LNCAP (cell line): ENCODE measurements around the gene TMC5.

ENCODE experiments used
- CTCF ChIP-seq: fragments of 450-650 bp; IDR thresholded peaks from 2 replicates; pipeline ENCODE4 v1.5.1; 2017; ENCODE audit warnings: mild to moderate bottlenecking

TMC5 gene

DNA sequence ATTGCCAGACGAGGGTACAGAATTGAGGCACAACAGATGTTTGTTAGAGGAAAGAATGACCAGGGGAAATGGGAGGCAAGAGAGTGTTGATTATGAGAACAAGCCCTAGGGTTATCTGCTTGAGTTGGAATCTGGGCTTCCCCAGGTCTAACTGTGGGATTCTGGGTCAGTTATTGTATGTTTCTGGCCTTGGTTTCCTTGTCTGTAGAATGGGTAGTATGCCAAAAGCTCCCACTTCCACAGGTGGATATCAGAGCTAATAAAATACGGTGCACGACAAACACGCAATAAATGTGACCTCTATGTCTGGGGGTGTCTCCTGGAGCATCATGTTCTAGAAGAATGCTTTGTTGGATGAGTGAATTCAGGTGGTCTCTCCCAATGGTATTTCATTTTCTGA is 517 bp downstream of the TMC5 start:
- TF ChIP-seq CTCF = no peak

DNA sequence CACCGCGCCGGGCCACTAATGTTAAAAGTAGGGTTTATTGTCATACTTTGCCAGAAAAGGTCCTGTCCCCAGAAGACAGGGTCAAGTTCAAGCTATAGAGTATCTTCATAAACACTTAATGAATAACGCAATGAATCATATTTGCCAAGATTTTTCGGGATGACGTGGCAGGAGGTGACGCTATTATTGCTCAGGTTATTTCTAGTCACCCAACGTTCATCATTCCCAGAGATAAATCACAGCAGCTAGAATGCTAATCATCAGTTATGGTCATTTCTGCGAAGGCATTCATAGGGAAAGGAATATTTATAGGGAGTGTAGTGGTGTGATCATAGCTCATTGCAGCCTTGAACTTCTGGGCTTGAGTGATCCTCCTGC is 2.0 kb downstream of the TMC5 start:
- TF ChIP-seq CTCF = no peak

DNA sequence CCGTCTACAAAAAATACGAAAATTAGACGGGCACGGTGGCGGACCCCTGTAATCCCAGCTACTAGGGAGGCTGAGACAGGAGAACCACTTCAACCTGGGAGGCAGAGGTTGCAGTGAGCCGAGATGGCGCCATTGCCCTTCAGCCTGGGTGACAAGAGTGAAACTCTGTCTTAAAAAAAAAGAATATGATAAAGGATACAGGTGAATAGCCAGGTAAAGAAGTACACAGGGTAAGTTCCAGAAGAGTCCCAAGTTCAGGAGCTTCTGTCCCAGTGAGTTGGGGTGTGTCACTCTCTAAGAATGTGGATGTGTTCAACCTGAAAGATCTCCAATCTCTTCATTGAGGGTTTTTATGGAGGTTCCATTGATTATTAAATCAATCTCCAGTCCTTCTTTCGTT is 6.8 kb downstream of the TMC5 start:
- no peak for TF ChIP-seq CTCF

DNA sequence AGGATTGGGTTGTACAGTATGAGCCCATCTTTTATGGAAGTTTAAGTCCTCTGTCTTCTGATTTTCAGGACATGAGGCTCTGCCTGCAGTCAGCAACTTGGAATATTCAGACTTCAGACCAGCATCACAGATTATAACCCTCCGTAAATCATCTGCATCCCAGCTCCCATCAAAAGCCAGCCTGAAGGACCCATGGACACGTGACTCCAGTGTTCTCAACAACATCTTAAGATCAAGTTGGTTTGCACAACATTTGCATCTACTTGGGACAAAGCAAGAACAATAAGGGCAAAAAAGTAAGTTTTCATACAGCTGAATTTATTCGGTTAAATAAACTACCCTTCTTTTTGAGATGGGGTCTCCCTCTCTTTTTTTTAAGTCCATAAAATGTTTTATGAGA is 12.7 kb downstream of the TMC5 start:
- no peak for TF ChIP-seq CTCF

- TF ChIP-seq CTCF = no peak
These were observed 14.1 kb downstream of the TMC5 start for GRCh38 chr16:19431636-19432340.

DNA sequence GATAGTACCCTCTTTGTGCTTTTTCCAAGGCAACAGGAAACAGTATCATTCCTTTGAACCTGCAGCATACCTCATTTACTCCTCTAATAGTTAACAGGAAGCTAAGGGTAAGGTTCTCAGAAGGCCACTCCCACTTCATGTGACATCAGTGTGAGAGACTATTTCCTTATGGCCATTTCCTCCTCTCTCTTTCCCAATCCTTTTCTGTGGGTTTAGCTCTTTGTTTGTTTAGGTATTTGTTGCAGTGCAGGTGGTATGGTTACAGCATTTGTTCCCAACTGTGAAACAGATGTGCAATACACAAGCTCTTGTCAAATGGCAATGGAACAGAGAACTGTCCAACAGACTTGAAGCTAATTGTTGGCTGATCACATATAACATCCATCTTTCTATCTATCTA is 14.7 kb downstream of the TMC5 start:
- TF ChIP-seq CTCF = no peak

DNA sequence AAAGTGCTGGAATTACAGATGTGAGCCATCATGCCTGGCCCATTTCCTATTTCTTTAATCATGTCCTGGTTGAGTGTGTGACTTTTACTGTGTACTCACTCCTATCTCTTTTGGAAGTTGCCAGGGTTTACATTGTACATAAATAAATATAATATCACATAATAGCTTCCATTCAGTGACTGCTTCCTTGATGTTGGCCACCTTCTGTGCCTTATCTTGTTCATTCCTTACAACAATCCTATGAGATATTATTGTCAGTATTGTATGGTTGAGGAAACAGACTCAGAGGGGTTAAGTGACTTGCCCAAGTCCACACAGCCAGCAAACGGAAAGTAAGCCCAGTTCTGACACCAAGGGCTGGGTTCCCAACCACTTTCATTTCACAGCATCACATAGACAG is 16.9 kb downstream of the TMC5 start:
- TF ChIP-seq CTCF = no peak

GRCh38 chr16:19436540-19436939 is 18.9 kb downstream of the TMC5 start:
- no peak for TF ChIP-seq CTCF
